NCI-H2081 treated with DMSO at 0.1 percent for 48 hours (cell line): ENCODE results near the gene PHF12.
"Not testable (repeated sequence)": the region's sequence is repeated elsewhere in the genome, so short reads cannot be mapped to it uniquely, and the experiment has no call there.

Experiments used
- DNase-seq: peaks from one replicate; lab custom pipeline; 2025; lab: John Stamatoyannopoulos, UW

The PHF12 gene

DNA sequence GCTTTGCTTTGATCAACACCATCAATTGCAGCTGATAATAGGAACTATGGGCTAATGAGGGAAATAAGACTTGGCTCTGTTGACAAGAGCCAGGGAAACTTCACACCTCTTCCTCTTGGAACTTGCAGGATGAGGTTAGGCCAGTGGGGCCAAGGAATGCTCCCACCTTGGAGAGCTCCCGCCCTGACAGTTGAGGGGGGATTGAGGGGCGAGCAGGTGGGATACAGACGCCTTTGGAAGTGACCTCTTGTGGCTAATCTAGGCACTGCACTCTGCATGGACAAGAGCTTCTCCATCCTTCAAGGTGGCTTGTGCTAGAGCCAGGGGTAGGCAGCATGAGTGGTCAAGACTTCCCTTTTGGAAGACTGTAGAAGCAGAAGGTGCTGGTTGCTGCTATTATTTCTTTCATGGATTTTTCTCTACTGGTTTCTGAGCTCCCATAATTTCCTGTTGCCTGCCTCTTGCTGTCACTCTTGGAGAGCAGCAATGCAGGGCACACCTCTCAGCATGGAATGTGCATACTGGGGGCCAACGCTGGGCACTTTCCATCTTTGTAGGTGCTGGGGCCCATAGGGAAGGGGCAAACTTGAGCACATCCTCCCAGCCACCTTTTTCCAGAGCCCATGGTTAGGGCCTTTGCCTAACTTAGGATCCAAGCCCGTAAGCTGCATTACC, 2.3 kb upstream of the PHF12 start:
- DNase-seq = no peak

DNA sequence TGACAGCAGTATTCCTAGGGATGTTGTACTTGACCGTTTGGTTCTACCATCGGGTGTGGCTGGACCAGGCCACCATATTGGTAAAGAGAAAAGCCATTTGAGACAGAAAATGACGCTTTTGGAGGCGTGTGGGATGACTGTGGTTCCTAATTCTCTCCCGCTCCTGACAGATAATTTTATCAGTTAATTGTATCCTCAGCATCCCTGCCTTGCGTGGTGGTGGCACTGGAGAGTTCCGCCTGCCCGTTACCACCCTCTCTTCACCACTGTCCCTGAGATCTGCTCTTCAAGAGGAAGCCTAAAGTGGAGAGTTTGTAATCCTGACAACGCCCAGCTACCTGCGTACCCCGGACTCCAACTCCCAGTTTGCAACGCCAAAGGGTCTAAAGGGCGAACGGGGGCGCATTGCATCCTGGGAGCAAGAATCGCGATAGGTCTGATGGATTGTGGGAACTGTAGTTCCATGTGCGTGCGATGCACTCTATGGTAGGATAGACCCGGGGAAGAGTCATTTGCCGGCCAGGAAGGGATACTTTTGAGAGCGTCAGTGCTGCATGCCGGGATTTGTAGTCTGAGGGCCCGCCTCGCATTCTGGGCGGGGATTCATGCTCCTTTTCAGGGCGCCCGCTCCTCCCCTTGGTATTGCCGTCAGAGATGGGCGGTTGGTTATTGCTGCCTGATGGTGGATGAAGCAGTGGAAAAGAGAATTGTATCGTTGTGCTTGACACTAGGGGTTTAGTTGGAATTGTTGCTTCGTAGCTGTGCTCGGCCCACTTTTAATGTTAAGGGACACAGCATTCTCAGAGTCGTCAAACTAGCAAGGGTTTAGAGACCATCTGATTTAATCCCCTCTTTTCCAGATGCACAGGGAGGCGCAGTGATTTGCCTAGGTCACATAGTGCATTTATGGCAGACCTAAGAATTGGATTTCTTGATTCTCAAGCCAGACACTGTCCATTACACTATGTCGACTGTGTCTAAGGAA, 965 bp upstream of the PHF12 start:
- peak; percentile 91 for DNase-seq

DNA sequence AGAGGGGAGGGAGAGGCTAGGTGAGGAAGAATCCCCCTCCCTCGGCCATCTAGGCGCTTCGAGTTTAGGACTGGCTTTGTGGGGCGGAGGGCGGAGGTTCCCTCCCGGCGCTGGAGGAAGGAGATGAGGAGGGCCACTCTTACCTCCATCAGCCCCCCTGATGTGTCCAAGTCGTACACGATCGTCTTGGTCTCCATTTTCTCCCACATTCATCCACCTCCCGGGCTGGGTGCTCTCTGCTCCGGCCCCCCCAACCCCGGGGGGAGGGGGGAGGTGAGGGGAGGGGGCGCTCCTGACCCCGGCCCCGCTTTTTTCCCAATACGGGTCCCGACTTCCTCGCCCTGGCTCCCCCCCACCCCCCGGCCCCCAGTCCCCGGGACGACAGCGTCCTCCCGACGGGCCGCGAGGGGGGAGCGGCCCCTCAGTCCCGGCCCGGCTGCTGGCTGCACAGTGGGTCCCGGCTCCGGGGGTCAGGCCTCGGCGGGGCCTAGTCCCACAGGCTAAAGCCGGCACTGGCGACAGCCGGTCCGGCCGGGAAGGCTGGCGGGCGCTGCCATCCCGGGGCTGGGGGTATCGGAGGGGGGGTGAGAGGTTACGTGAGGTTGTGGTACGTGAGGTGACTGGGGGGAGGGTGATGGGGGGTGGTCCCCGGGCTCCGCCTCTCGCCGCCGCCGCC, 428 bp downstream of the PHF12 start:
- no peak for DNase-seq

DNA sequence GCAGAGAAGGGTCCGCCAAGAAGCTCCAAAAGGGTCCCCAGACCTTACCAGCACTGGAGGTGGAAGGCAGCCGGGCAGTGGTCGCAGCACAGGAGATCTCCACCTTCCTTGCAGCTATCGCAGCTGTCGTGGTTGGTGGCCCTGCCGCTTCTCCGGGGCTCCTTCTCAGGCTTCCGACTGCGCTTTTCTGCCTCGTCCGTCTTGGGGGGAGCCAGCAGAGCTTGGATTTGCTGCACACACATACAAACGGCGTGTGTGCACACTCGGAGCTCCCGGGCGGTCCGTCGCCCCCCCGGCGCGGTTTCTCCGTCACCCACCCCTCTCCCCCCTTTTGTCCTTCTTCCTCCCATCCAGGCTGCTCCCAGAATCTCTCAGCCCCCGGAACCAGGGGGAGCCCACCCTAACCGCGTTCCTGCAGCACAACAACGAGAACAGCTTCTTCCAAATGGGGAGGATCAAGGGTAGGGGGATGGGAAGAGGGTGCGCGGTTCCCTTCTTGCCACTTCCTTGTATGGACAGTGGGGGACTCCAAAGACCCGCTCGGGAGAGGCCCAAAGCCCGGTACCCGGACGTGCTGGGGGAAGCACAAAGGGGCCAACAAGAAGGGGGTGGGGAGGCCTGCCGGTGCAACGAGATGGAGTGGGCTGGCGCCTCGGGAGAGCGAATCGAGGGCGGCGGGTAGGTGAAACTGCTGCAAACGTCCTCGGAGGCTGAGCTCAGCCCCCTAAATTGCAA, 1.1 kb downstream of the PHF12 start:
- no peak for DNase-seq

DNA sequence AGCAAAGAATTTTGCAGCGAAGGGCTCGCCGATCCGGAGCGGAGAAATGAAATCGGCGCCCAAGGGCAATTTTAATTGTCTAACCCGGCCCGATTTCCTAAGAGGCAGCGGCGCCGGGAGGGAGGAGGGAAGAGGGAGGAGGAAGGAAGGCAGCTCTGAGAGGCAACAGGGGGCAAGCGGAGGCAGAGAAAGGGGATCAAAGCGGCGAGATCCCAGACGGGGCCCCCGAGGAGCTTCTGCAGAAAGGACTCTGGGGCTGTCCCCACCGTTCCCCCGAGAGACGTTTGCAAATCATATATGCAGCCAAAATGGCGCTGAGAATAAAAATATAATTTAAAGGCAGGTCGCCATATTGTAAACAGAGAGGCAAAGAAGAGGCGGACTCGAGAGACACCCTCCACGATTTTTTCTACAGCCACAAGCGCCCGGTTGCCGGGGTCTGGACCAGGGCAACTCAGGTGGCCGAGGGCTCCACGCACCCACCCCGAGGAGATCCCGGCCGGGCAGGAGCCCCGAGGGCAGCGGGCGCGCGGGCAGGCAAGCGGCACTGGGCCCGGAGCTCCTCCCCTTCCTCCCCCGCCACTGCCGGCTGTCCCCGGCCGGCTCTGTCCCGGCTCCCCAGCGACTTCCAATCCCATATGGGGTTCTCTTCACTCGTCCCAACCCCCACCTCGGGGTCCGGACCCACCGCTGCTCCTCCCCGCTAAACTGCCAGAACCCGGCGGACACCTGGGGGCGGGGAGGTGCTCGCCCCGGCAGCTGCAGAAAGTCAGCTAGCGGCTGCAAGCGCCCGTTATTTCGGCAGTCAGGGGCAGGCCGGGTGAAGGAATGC, 1.9 kb downstream of the PHF12 start:
- DNase-seq = no peak

DNA sequence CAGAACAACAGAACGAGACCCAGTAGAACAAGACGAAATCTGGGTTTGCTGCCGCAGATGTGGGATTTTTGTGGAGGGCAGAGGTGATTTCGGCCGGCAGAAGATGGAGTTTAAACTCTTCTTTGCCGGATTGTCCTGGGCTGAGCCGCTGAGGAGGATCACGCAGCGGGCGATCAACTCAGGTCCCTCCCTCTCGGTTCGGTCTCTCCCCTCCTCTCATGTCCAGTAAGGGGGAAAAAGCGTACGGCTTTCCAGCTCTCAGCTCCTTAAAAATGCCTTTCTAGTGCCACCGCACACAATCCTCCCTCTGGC, 2.5 kb downstream of the PHF12 start:
- DNase-seq = no peak

DNA sequence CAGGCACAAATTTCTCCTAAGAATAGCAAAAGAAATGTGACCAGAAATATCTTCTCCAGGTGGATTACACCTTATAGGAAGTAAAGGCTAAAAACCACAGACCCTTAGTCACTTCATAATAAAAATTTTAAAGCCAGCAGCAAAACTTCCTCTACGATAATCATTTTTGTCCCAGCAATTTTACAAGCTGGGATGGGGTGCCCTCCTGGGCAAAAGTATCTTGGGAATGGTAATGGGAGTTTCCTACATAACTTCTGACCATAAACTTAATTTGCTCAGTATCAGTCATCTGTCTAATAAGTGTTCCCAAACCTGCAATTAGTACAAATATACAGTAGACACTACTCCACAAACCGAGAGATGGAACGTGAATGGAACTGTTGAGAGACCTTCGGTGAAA, 3.0 kb downstream of the PHF12 start:
- no peak for DNase-seq

DNA sequence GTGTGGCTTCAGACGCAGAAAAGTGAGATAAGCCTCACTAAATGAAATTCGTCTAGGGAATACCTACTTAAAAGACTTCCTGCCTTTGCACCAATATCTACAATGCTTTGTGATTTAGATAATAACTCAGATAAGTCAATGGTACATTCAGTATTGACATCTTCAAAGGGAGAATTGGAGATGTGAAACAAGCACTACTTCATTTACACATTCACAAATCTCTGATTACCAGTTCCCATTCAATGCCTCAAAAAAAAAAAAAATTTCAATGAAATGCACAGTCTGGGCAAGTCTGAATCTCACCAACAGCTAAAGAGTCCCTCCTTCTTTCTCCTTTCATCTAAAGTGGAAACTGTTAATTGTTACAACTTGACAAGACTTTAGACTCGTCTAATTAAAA, 3.7 kb downstream of the PHF12 start:
- DNase-seq = no peak

DNA sequence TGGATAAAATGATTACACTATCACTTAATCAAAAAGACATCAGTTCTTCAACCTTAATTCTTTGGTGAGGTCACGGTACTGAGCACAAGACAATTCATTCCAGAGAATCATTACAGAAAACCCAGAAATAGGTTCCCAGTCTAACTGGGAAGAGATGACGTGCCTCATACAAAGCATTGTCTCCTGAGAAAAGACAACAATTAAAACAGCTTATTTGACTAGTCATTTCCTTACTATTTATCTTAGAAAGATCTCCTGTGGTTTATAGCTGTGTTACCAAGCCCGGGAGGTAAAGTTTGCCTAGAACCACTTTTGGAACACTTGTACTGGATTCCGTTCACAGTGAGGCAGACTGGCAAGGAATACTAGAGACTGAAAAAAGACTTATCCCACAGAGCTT, 5.1 kb downstream of the PHF12 start:
- no peak for DNase-seq

DNA sequence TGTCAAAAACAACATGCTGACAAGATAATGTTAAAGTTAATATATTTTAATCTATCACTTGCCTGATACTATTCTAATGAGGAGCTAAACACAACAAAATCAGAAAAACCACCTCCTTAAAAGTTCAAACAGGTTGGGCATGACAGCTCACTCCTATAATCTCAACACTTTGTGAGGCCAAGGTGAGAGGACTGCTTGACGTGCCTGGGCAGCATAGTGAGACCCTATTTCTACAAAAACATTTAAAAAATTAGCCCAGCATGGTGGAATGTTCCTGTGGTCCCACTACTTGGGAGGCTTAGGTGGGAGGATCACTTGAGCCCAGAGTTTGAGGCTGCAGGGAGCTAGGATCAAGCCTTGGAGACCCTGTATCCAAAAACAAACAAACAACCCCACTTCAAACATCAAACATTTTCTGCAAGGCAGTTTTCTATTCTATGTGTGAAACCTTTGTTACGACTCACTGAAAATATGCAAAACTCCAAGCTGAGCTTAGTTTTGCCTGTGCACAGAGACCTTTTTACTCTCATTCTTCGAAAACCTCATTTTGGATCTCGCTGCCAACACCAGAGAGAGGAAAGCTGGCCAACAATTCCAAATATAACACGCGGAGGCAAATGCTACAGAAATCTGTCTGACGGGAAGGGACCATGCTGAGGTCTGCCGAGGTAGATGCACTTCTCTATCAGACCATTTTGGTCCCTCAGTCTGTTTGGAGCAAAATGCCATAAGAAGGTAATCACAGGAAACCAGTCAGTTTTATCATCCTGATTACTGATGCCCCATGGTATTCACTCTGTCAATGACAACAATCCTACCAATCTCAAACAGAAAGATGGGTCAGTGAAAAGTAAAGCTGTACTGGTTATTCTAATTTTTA, 6.2 kb downstream of the PHF12 start:
- DNase-seq = no peak

DNA sequence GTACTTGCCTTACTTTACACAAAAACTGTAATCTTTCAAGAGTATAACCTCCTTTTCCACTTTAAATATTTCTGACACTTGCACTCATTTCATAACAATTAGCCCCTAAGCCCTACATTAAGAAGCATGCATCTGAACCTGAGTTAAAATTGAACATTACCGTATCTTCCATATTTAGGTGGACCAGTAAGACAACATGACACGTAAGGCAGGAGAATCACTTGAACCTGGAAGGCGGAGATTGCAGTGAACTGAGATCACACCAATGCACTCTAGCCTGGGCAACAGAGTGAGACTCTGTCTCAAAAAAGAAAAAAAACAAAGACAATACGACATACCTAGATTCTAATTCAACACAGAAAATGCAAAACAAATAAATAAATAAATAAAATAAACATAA, 7.0 kb downstream of the PHF12 start:
- DNase-seq = no peak

DNA sequence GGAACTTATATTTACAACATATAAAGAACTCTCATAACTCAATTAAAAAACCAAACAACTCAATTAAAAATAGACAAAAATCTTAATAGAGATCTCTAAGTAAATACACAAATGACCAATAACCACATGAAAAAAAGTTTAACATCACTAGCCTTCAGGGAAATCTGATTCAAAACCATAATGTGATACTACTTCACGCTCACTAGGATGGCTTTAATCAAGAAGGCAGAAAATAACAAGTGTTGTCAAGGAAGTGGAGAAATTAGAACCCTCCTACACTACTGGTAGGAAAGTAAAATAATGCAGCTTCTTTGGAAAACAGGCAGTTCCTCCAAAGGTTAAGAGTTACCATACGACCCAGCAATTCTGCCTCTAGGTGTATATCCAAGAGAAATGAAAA, 8.4 kb downstream of the PHF12 start:
- DNase-seq = no peak

DNA sequence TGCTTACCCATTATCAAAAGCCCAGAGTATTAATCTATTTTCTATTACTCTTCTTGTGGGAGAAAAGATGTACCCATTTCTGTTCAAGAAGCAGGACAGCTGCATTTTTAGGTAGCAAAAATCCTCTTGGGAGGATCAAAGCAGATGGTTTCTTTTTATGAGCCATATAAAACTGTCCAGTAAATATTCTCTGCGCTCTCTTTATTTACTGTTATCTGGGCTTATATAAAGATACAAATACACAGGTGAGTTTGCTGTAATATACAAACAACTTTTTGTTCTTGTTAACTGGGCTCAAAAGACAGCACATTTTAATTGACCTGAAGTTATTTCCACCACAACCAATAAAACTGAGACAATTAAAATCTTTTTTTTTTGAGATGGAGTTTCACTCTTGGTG, 10.1 kb downstream of the PHF12 start:
- no peak for DNase-seq

DNA sequence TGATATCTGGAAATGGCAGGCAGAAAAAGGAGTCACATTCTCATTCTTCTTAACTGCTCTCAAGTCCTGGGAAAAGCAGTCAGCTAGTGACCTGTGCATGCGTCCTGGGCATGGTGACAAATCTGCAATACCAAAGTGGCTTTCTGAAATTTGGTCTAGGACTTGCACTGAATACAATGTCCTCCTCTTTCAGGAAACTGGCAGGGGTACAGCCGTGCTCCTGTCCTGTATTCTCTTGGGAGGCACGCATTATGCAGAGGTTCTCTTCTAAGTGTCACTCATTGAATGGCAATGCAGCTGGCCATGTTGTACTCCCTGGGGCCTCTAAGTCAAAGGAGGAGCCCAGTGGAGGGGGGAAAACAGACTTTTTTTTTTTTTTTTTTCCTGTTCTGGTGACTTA, 10.6 kb downstream of the PHF12 start:
- DNase-seq = no peak

DNA sequence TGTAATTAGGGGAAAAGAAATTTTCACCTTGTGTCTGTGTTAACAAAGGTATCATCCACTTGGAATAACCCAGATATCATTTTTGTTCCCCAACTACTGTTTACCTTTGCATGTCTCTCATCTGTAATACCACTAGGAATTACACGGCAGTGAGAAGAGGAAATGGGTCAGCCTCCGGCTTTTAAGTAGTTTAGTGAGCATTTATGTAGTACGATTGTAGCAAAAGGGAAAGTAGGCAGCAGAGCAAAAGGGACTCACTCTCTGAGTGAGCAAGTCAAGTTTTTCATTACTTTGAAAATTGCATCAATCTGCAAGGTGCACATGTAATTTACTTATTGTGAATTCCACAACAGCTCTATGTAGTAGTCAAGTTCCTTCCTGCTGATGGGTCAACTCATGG, 11.2 kb downstream of the PHF12 start:
- DNase-seq = no peak

DNA sequence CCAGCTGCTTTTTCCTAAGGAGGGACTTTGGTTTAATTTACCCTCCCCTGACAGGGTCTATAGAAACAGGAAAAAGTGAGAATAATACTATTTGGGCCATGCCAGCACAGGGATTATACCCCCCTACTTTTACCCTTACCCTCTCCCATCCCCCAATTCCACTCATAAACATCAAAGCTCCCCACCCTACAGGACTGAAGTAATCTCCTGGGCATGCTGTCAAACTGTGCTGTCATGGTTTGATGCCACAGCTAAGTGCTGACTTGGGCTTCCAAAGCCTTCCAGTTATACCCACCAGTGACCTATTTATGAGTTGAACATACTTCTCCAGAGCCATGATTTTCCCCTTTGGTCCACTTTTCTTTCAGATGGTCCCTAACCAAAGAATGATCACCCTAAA, 12.8 kb downstream of the PHF12 start:
- DNase-seq = no peak

DNA sequence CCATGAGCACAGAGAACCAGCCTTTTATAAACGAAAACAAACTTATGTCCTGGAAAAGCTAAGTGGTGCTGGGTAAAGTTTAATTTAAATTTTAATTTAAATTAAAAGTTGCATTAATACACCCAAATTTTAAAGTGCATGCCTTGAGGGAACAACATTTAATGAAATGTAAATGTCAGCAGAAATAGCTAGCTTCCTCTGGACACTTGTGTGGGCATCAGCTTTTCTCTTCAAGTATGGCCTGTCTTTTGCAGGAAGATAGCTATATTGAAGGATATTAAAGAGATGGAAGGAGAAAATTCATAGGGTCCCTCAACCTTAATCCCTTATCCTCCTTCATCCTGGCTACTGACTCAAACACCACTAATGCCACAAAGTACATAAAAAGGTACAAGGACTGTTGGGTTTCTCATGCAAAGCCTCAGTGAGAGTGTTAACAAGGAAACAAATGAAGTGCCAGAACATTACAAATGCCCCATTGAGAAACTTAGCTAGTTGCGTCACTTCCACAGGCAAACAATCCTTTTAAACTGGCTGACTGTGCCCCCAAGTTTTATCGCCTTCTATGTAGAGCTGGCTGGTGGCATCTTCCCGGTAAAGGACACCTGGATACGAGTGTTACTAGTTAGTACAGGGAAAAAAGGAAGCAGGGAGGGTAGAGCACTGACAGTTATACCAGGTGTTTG, 14.1 kb downstream of the PHF12 start:
- DNase-seq = no peak

DNA sequence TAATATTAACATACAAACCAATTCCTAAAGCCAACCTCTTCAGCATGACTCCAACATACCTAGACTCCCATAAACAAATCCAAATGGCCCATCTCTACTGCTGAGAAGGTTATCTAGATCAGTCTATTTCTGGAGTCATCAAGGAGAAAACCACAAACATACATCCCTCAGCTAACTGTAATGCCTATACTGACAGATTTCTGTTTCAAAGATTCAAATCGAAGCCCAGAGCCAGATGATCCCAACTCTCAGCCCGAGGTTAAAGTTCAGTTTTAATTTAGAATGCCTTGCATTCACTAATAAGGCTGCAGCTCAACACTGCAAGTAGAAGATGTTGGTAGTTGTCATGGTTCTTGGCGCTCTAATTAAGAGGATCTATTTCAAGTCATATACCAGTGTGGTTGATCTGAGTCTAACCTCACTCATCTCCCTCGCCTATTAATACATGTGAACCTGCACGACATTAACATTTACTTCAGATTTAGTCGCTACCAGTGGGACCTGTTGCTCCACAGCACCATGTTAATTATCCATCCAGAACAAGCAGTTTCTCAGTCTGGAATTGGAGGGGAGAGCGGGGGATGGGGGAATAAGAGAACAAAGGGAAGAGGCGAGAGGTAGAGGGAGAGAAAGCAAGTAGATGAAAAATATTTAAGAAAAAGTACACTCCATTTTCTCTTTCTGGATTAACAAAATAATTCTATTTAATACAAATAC, 15.4 kb downstream of the PHF12 start:
- DNase-seq = no peak

DNA sequence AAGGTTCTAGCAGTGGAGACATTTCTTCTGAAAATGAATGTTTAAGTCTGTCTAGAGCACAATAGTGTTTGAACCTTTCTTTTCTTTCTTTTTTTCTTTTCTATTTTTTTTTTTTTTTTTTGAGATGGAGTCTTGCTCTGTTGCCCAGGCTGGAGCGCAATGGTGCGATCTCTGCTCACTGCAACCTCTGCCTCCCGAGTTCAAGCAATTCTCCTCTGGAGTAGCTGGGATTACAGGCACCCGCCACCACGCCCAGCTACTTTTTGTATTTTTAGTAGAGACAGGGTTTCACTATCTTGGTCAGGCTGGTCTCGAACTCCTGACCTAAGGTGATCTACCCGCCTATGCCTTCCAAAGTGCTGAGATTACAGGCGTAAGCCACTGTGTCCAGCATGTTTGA, 16.8 kb downstream of the PHF12 start:
- DNase-seq = not testable (repeated sequence)
